ENCODE results near the gene TGM6.

The TGM6 gene

DNA sequence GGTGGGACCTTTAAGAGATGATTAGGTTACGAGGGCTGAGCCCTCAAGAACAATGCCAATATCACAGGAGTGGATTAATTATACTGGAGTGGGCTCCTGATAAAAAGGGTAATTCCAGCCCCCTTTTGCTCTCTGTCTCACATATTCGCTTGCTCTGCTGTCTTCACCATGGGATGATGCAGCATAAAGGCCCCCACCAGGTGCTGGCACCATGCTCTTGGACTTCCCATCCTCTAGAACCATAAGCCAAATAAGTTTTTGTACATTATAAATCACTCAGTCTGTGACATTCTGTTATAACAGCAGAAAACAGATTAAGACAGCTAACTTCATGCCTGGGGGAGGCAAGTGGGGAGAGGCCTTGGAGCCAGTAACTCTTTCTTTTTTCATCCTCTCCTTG, 99.7 kb downstream of the TGM6 start:
- no peak for DNase-seq (ENCODE audit: low read depth in 1 of 2, low spot score in 1 of 2)
- Histone ChIP-seq H3K27me3 (ENCODE audit: insufficient read depth, poor library complexity, severe bottlenecking) (no peaks in the 10 kb centered on the region), H3K4me3 (replicated peaks; ENCODE audit: insufficient read depth, low read length) (no peak overlapping the region), H3K27ac (replicated peaks) (no peak overlapping the region)
- TF ChIP-seq GABPA (IDR thresholded peaks at IDR 0.05; ENCODE audit: low read depth) (no peak), POLR2AphosphoS5 (IDR thresholded peaks at IDR 0.05; ENCODE audit: low read depth) (no peak), SPI1 (IDR thresholded peaks at IDR 0.05; ENCODE audit: borderline replicate concordance, low read depth) (no peak)

Measured in HL-60 (cell line).